Activated naive CD4-positive, alpha-beta T cell treated with anti-CD3 and anti-CD28 coated beads for 36 hours (primary cell): ENCODE data around the gene ZBED5. TPM values are rescaled to one million over a fixed set of nuclear protein-coding genes. Genes with fewer than 3 reads are reported as not detected.
"Not testable (repeated sequence)": the region's sequence is repeated elsewhere in the genome, so short reads cannot be mapped to it uniquely, and the experiment has no call there.

ENCODE experiments used
- CTCF ChIA-PET: fragments of 350-600 bp; sonication (Branson Sonifier 250); formaldehyde crosslinking; loops from one replicate; lab custom pipeline; 2021; ENCODE audit warnings: antibody characterized with exemption; lab: Charles Lee
- DNase-seq: peaks from one replicate; pipeline ENCODE4 v3.0.0-alpha.2; 2020
- H3K27ac Mint-ChIP-seq: one replicate; pipeline ENCODE4 v1.8.0; 2021; ENCODE audit warnings: mild to moderate bottlenecking, mixed read lengths
- H3K27me3 Mint-ChIP-seq: one replicate; pipeline ENCODE4 v1.8.0; 2021; ENCODE audit warnings: low read depth, mixed read lengths
- H3K36me3 Mint-ChIP-seq: one replicate; pipeline ENCODE4 v1.8.0; 2021; ENCODE audit warnings: low read depth, mixed read lengths
- H3K4me1 Mint-ChIP-seq: one replicate; pipeline ENCODE4 v1.8.0; 2021; ENCODE audit warnings: low read depth, mixed read lengths
- H3K4me3 Mint-ChIP-seq: one replicate; pipeline ENCODE4 v1.8.0; 2021; ENCODE audit warnings: mild to moderate bottlenecking, moderate library complexity, mixed read lengths
- H3K9me3 Mint-ChIP-seq: one replicate; pipeline ENCODE4 v1.8.0; 2021; ENCODE audit warnings: mixed read lengths
- intact Hi-C: fragments of 100-400 bp; cut with micrococcal nuclease; formaldehyde crosslinking; loops from one replicate; pipeline ENCODE4 v1.15.1; 2023
- total RNA-seq, 2 experiments: library from RNA; stranded (reverse); gene quantifications; one replicate each; pipeline ENCODE4 v1.2.3, GENCODE V29; 2021

The ZBED5 gene
- total RNA-seq, 2 experiments from 2014 or later: 50.4 to 52.4 TPM

- H3K27ac Mint-ChIP-seq: no peak overlapping the region
- H3K4me1 Mint-ChIP-seq: peaks cover 36% of the 10 kb centered on the region
- CTCF ChIA-PET: interaction anchor here (1.1 to 1.2 kb wide), 2 partner anchors 52 to 301 kb away, joined by 3 to 4 read pairs; no protein-coding TSS in a partner anchor
- no peaks in the 10 kb centered on the region for H3K9me3 Mint-ChIP-seq
- H3K36me3 Mint-ChIP-seq: peaks cover 52% of the 10 kb centered on the region
- intact Hi-C loops: loop anchor here (5.0 kb wide), 1 partner anchor 297 kb away; no protein-coding TSS in a partner anchor
- no peak for DNase-seq
- H3K27me3 Mint-ChIP-seq: no peaks in the 10 kb centered on the region
- no peak overlapping the region for H3K4me3 Mint-ChIP-seq
Observed at GRCh38 chr11:10855295-10855694, 2.6 kb downstream of the ZBED5 start.

GRCh38 chr11:10847960-10848860 is 9.6 kb downstream of the ZBED5 start:
- Mint-ChIP-seq H3K27me3 (no peaks in the 10 kb centered on the region), H3K4me3 (no peak overlapping the region), H3K9me3 (no peaks in the 10 kb centered on the region), H3K27ac (no peak overlapping the region), H3K36me3 (peaks cover 24% of the 10 kb centered on the region), H3K4me1 (peaks cover 22% of the 10 kb centered on the region)
- CTCF ChIA-PET: interaction anchor here (0.7 to 2.1 kb wide), 4 partner anchors 15 to 246 kb away, joined by 3 to 11 read pairs (median 3); partner anchors contain the start of gene CTR9
- DNase-seq: no peak
- intact Hi-C loops: no loop called here

- intact Hi-C loops: no loop called here
- Mint-ChIP-seq H3K27me3 (no peaks in the 10 kb centered on the region), H3K4me1 (peaks cover 12% of the 10 kb centered on the region), H3K4me3 (no peak overlapping the region), H3K9me3 (no peaks in the 10 kb centered on the region), H3K36me3 (peaks cover 14% of the 10 kb centered on the region), H3K27ac (no peak overlapping the region)
- DNase-seq: no peak
- CTCF ChIA-PET: interaction anchor here (0.6 kb wide), 1 partner anchor 11 kb away, joined by 3 read pairs; no protein-coding TSS in a partner anchor
Observed at GRCh38 chr11:10846660-10847059, 11.2 kb downstream of the ZBED5 start.

- H3K4me1 Mint-ChIP-seq: peaks cover 14% of the 10 kb centered on the region
- intact Hi-C loops: no loop called here
- DNase-seq: no peak
- H3K4me3 Mint-ChIP-seq: no peak overlapping the region
- H3K9me3 Mint-ChIP-seq: no peaks in the 10 kb centered on the region
- CTCF ChIA-PET: no interaction called here
- no peaks in the 10 kb centered on the region for H3K27me3 Mint-ChIP-seq
- H3K27ac Mint-ChIP-seq: no peak overlapping the region
- peaks cover 10% of the 10 kb centered on the region for H3K36me3 Mint-ChIP-seq
Observed at GRCh38 chr11:10845589-10845988, 12.3 kb downstream of the ZBED5 start.

- no peaks in the 10 kb centered on the region for H3K27me3 Mint-ChIP-seq
- DNase-seq: no peak
- intact Hi-C loops: no loop called here
- no peak overlapping the region for H3K27ac Mint-ChIP-seq
- H3K4me1 Mint-ChIP-seq: peaks cover 14% of the 10 kb centered on the region
- peaks cover 7% of the 10 kb centered on the region for H3K36me3 Mint-ChIP-seq
- CTCF ChIA-PET: interaction anchor here (0.5 kb wide), 1 partner anchor 9 kb away, joined by 3 read pairs; no protein-coding TSS in a partner anchor
- no peak overlapping the region for H3K4me3 Mint-ChIP-seq
- H3K9me3 Mint-ChIP-seq: no peaks in the 10 kb centered on the region
Observed at GRCh38 chr11:10844796-10845195, 13.1 kb downstream of the ZBED5 start.

- H3K36me3 Mint-ChIP-seq: peaks cover 6% of the 10 kb centered on the region
- intact Hi-C loops: no loop called here
- DNase-seq: no peak
- H3K27me3 Mint-ChIP-seq: no peaks in the 10 kb centered on the region
- H3K27ac Mint-ChIP-seq: no peak overlapping the region
- peaks cover 14% of the 10 kb centered on the region for H3K4me1 Mint-ChIP-seq
- CTCF ChIA-PET: no interaction called here
- no peak overlapping the region for H3K4me3 Mint-ChIP-seq
- H3K9me3 Mint-ChIP-seq: no peaks in the 10 kb centered on the region
Observed at GRCh38 chr11:10844356-10844755, 13.5 kb downstream of the ZBED5 start.

GRCh38 chr11:10838881-10839280 is 19.0 kb downstream of the ZBED5 start:
- no peak for DNase-seq
- H3K27me3 Mint-ChIP-seq: no peaks in the 10 kb centered on the region
- no peaks in the 10 kb centered on the region for H3K36me3 Mint-ChIP-seq
- intact Hi-C loops: no loop called here
- CTCF ChIA-PET: interaction anchor here (1.5 kb wide), 1 partner anchor 46 kb away, joined by 6 read pairs; no protein-coding TSS in a partner anchor
- H3K9me3 Mint-ChIP-seq: no peaks in the 10 kb centered on the region
- H3K27ac Mint-ChIP-seq: no peak overlapping the region
- no peak overlapping the region for H3K4me3 Mint-ChIP-seq
- H3K4me1 Mint-ChIP-seq: peaks cover 2% of the 10 kb centered on the region

GRCh38 chr11:10838083-10838482 is 19.8 kb downstream of the ZBED5 start:
- CTCF ChIA-PET: interaction anchor here (0.7 kb wide), 1 partner anchor 1209 kb away, joined by 3 read pairs; no protein-coding TSS in a partner anchor
- Mint-ChIP-seq H3K9me3 (no peaks in the 10 kb centered on the region), H3K27ac (no peak overlapping the region), H3K36me3 (no peaks in the 10 kb centered on the region), H3K27me3 (no peaks in the 10 kb centered on the region), H3K4me1 (peaks cover 2% of the 10 kb centered on the region), H3K4me3 (no peak overlapping the region)
- DNase-seq: no peak
- intact Hi-C loops: no loop called here

- H3K4me1 Mint-ChIP-seq, intact Hi-C loops, H3K27me3 Mint-ChIP-seq, H3K36me3 Mint-ChIP-seq, H3K4me3 Mint-ChIP-seq, H3K9me3 Mint-ChIP-seq, DNase-seq, H3K27ac Mint-ChIP-seq: not testable (repeated sequence)
- CTCF ChIA-PET: interaction anchor here (0.7 to 1.7 kb wide), 2 partner anchors 45 to 328 kb away, joined by 3 to 7 read pairs; no protein-coding TSS in a partner anchor
Observed at GRCh38 chr11:10836884-10837283, 21.0 kb downstream of the ZBED5 start.

- intact Hi-C loops: no loop called here
- no peak overlapping the region for H3K4me3 Mint-ChIP-seq
- no peaks in the 10 kb centered on the region for H3K27me3 Mint-ChIP-seq
- H3K27ac Mint-ChIP-seq: no peak overlapping the region
- H3K9me3 Mint-ChIP-seq: no peaks in the 10 kb centered on the region
- DNase-seq: no peak
- H3K36me3 Mint-ChIP-seq: peaks cover under 1% of the 10 kb centered on the region
- CTCF ChIA-PET: interaction anchor here (1.1 kb wide), 1 partner anchor 193 kb away, joined by 4 read pairs; no protein-coding TSS in a partner anchor
- peaks cover 8% of the 10 kb centered on the region for H3K4me1 Mint-ChIP-seq
Observed at GRCh38 chr11:10829139-10829538, 28.7 kb downstream of the ZBED5 start.

GRCh38 chr11:10828402-10828801 is 29.5 kb downstream of the ZBED5 start:
- peaks cover 8% of the 10 kb centered on the region for H3K4me1 Mint-ChIP-seq
- no peak for DNase-seq
- H3K4me3 Mint-ChIP-seq: no peak overlapping the region
- H3K27me3 Mint-ChIP-seq: no peaks in the 10 kb centered on the region
- intact Hi-C loops: no loop called here
- CTCF ChIA-PET: interaction anchor here (1.1 kb wide), 1 partner anchor 193 kb away, joined by 4 read pairs; no protein-coding TSS in a partner anchor
- H3K36me3 Mint-ChIP-seq: peaks cover 2% of the 10 kb centered on the region
- H3K9me3 Mint-ChIP-seq: no peaks in the 10 kb centered on the region
- no peak overlapping the region for H3K27ac Mint-ChIP-seq

- no peak for DNase-seq
- Mint-ChIP-seq H3K4me1 (peaks cover 8% of the 10 kb centered on the region), H3K27me3 (no peaks in the 10 kb centered on the region), H3K9me3 (no peaks in the 10 kb centered on the region), H3K27ac (no peak overlapping the region), H3K4me3 (no peak overlapping the region), H3K36me3 (peaks cover 5% of the 10 kb centered on the region)
- intact Hi-C loops: no loop called here
- CTCF ChIA-PET: interaction anchor here (0.9 kb wide), 1 partner anchor 16 kb away, joined by 3 read pairs; no protein-coding TSS in a partner anchor
Observed at GRCh38 chr11:10824888-10825287, 33.0 kb downstream of the ZBED5 start.
